GOT3 (cell line): Measurements from ENCODE around the gene CASP9.
"Not testable (repeated sequence)": the region's sequence is repeated elsewhere in the genome, so short reads cannot be mapped to it uniquely, and the experiment has no call there.

Source experiments
- DNase-seq: peaks from one replicate; lab custom pipeline; 2025; ENCODE audit warnings: mixed read lengths; lab: John Stamatoyannopoulos, UW

Gene CASP9

DNA sequence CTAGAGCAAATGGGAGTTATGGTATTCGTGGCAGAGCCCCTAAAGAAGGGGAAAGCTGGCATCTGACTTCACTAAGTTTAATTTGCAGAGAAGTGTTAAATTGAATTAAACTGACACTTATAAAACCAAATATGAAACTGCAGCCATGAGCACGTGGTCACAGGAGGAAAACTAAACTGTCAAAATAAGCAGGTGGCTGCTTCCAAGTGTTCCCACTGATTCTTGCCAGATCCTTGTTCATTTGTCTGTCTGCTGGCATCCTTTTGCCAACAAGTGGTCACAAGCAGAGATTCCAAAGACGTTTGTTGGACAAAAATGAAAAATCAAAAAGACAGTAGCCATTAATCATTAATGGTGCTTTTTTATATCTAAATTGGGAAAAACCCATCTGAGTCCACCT lies 54.7 kb downstream of the CASP9 start:
- DNase-seq = no peak

DNA sequence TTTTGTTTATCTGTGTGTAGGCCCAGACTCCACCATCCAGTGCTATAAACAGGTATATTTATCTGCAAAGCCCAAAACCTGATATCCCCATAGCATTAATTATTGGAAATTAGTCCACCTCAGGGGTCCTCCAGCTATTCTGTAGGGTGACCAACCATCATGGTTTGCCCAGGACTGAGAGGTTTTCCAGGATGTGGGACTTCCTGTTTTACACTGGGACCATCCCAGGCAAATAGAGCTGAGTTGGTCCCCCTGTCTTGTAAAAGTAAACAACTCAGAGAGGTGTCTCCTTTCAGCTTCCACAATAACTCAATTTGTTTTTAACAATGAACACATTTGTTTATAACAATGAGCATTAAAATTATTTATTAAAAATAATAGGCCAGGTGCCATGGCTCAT lies 55.9 kb downstream of the CASP9 start:
- no peak for DNase-seq

DNA sequence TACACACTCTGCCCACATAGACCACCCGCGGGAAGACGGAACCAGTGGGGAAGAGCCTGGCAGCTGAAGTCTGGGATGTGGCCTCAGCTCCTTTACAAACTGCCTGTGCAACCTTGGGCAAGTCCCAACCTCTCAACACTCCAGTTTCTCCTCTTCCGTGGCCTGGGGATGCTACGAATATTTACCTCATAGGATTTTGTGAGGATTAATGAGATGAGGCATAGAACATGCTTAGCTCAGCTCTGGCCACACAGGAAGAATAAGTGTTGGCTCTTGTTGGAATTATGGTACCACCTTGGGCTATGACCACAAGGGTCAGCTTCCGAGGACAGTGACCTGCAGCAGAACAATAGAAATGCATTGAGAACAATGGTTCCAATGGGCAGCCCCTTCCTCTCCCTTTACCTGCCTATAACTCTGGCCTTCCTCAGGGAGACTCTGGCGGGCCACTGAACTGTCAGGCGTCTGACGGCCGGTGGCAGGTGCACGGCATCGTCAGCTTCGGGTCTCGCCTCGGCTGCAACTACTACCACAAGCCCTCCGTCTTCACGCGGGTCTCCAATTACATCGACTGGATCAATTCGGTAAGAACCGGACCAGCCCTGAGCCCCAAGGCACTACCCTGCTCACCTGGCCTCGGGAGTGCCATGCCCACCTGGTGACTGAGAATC lies 56.9 kb downstream of the CASP9 start:
- DNase-seq = not testable (repeated sequence)

DNA sequence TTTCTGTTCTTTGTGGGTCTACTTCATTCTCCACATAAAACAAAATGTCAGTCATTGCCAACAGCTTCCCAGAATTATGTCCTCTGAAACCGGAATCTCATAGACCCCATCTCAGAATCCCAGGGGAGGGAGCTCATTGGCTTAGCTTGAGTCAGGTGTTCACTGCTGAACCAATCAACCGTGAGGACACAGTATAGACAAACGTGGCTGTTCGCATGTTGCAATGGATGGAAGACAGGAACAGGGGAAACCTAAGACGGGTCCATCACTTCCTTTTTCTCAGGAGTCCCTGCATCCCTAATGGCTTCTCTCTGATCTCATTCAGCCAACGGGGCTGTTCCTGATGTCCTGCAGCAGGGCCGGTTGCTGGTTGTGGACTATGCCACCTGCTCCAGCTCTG lies 58.3 kb downstream of the CASP9 start:
- DNase-seq = no peak

DNA sequence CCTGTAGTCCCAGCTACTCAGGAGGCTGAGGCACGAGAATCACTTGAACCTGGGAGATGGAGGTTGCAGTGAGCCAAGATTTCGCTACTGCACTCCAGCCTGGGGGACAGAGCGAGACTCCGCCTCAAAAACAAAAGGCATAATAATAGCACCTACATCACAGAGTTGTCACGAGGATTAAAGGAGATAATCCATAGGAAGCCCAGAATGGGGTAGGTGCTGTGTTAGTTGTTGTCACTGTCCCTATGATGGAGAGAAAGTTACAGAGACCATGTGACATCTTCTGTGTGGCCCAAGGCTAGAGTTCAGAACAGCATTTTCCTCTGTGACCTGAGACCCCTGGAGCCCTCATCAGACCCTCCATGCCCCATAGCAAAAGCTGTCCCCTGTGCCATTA lies 60.1 kb downstream of the CASP9 start:
- not testable (repeated sequence) for DNase-seq

DNA sequence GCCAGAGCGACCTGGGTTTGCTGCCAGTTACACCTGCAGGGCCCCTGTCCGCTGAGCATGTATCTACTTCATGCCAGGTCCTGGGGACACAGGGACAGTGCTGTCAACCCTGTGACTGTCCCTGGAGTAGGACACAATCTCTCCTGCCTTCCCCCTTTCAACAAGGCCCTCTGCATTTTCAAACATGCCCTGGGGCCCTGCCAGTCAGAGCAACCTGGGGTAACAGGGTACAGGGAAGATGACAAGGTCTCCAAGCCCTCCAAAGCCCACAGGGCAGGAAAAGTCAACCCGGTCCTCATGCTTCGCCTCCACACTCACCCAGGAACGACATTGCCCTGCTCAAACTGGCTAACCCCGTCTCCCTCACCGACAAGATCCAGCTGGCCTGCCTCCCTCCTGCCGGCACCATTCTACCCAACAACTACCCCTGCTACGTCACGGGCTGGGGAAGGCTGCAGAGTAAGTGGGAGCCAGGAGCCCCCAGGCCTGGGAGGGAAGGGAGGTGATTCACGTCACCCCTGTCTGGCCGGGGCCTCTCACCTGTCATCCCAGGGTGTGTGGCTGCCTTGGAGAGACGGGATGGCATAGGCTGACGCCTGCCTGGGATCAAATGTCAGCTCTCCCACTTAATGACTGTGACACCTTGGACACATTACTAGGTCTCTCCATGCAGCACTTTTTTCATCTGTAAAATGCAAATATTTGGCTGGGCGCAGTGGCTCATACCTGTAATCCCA lies 60.8 kb downstream of the CASP9 start:
- DNase-seq = not testable (repeated sequence)

DNA sequence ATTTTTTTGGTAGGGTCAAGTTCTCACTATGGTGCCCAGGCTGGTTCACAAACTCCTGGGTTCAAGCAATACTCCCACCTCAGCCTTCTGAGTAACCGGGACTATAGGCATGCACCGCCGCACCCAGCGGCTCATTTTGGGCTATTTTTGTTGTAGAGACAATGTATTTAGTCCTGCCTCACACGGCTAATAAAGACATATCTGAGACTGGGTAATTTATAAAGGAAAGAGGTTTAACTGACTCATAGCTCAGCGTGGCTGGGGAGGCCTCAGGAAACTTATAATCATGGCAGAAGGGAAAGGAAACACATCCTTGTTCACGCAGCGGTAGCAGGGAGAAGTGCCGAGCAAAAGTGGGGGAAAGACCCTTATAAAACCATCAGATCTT lies 63.3 kb downstream of the CASP9 start:
- no peak for DNase-seq

DNA sequence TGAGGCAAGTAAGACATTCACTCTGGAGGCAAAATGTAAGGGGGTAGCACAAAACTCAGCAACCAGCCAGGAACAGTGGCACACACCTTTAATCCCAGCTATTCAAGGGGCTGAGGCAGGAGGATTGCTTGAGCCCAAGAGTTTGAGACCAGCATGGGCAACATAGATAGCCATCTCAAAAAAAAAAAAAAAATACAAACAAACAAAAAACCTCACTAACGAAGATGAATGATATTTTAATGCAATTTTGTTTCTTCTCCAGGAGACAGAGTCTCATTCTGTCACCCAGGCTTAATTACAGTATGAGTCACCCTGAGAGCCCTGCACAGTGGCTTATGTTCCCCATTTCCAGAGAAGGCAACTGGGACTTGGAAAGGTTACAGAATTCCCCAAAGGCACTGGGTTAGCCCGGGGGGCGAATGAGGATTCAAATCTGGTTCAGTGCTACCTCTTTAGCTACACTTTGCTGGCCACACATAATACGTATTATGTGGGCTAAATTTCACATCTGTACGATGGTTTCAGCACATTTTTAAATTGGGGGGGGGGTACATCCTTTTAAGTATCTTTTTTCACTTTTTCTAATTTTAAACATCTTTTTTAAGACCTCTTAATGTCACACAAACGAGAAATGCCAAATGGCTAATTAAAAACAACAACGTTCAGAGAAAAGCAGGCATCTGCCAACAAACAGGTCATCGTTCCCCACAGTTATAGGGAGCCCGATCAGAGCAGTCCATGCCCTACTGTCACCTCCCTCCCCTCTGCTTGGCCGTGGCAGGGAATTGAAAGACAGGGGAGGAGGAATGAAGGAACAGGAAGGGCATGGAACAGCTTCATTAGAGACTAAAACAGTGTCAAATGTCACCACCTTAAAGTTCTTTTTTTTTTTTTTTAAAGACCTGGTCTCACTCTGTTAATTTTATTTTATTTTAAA lies 64.0 kb downstream of the CASP9 start:
- DNase-seq = no peak

DNA sequence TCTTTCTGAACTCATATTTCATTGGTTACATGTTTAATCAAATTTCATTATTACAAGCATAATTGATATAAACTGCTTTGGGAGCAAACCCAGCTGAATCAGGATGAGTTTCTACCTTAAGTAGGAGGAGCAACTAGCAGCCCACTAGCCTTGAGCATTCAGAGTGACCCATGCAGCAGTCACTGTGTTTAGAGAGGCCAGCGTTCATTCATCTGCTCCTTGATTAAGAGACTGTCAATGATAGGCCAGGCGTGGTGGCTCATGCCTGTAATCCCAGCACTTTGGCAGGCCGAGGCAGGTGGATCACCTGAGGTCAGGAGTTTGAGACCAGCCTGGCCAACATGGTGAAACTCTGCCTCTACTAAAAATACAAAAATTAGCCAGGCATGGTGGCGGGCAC lies 65.6 kb downstream of the CASP9 start:
- DNase-seq = not testable (repeated sequence)

DNA sequence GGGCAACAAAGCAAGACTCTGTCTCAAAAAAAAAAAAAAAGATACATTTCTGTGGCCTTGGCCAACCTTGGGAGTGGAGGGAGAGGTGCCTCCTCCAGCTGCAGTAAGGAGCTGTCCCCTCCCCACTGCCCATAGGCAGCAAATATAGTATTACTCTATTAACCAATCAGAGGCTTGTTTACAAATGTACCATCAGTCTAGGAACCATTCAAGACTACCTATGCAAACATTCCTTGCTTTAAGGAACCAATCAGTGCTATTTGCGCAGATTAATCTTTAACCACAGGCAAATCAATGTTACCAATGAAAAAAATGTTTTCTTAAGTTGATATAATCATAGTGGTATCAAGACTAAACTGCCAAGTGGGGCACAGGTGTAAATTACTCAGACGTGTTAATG lies 66.4 kb downstream of the CASP9 start:
- no peak for DNase-seq

DNA sequence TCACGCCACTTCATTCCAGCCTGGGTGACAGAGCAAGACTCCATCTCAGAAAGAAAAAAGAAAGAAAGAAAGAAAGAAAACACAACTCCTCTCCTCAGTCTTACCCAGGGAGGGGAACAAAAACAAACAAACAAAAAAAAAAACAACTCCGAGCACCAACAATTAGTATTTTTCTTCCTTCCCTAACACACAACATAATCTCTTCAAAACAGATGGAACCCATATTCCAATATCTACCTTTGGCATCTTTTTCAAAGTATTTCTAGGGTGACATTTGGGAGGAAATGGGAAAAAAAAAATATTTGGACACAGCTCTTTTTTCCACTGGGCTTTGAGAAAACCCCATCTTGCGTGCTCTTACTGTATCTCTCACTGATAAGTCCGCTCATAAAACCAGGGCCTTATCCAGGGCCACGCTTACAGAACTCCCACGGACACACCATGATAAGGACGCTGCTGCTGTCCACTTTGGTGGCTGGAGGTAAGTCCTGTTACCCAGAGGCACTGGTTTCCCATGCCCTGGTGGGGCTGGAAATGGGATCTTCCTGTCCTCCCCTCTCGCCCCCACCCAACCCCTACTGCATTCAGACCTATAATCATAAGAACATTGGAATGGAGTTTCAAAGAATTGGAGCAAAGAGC lies 67.6 kb downstream of the CASP9 start, which contains the start of gene CELA2A:
Gene CELA2A (plus strand): TSS at position 420 of the 642 bp plus-strand sequence. CDS start 22 bp downstream, at position 442.
- no peak for DNase-seq

DNA sequence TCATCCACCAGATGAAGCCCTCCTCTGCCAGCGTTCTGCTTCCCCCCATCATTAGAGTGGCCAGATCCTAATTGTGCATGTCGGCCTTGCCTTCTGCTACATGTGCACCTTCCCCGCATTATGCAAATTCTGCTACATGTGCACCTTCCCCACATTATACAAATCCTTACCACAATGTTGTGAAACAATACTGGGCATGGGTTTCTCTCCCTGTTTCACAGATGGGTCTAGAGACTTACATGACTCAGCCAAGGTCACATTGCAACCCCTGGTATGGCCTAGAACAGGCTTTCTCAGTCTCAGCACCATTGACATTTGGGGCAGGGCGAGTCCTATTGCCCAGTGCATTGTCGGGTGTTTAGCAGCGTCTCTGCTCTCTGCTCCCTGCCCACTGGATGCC lies 68.5 kb downstream of the CASP9 start:
- no peak for DNase-seq

DNA sequence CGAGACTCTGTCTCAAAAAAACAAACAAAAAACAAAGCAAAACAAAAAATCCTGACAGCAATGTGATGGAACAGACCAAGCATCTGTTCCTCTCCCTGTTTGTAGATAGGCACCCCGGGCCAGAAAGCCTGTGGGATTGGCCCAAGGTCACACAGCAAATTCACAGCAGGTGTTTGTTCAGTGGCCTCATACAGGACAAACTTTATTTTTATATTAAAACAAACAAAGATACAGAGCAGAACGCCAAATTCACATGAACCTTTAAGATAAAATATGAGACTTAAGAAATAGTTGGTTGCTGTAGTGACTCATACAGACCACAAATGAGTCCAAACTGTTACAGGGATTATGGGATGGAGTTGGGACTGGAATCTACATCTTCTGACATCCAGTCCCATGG lies 69.8 kb downstream of the CASP9 start:
- no peak for DNase-seq

DNA sequence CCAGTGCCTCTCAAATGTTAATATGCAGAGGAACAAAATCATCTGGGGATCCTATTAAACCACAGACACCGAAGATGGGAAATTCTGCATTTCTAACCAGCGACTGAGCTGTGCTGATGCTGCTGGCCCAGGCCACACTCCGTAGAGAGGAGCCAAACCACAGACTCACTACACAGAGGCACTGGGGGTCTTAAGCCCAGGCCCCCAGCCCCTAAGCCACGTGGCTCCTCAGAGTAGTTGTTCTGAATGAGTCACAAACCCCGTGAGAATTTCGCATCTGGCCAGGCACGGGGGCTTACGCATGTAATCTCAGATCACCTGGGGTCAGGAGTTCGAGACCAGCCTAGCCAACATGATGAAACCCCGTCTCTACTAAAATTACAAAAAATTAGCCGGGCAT lies 70.3 kb downstream of the CASP9 start:
- no peak for DNase-seq

DNA sequence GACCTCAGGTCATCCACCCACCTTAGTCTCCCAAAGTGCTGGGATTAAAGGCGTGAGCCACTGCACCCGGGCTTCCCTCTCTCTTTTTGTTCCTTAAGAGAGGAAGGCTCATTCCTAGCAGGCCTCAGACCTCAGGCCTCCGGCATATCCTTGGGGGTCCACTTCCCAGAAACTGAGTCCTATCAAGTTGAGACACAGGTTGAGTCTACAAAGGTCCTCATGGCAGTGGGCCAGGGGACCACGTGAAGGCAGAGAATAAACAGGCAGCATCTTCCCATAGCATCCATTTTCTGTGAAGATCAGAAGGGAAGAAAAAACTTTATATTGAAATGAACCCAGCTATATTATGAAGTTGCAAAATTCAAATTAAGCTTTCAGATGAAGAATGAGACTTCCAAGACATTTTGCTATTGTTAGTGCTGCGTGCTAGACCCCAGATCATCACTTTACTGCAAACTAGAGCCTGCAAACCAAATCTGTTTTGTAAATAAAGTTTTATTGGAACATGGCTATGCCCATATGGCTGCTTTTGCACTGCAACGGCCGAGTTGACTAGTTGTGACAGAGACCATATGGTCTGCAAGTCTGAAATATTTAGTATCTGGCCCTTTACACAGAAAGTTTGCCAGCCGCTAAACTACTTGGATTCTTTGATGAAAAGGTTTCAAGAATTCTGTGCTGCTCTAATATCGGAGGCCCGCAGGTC lies 71.0 kb downstream of the CASP9 start:
- no peak for DNase-seq

DNA sequence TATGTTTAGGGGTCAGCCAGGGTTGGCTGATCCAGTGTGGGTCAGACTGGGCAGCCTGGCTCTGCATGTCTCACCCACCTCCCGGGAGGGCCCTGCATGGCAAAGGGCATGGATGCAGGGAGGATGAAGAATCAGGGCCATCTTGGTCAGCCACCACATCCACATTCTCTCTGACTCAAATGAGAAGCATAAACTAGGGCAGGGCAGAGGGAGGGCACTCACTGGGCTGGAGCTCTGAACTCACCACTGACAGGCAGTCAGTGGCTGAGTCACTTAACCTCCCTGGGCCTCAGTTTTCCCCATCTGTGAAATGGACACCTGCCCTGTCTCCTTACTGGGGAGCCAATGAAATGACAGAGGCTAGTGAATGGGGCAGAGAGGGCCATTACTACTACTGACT lies 71.8 kb downstream of the CASP9 start:
- DNase-seq = no peak

DNA sequence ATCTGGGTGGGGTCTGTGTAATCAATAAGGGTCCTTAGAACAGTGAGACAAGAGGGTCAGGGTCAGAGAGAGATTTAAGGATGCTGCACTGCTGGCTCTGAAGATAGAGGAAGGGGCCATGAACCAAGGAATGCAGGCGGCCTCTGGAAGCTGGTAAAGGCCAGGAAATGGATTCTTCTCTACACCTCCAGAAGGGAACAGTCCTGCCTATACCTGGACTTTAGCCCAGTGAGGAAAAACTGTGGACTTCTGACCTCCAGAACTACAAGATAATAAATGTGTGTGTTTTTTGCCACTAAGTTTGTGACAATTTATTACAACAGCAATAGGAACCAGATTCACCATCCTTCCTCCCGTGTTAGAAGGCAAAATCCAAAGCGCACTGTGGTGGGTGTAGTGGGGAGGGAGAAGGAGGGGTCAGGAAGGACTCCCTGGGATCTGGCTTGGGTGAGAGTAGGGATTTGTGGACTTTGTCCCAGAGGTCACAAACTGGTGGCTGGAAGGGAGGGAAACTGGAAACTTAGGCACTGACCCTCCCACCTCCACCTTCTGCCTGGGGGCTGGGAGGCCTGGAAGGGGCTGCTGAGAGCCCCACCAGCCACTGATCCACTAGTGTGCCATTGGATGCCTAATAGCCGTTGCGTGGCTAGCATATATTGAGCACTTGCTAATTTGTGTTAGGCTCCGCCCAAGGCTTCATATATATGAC lies 72.8 kb downstream of the CASP9 start:
- no peak for DNase-seq

DNA sequence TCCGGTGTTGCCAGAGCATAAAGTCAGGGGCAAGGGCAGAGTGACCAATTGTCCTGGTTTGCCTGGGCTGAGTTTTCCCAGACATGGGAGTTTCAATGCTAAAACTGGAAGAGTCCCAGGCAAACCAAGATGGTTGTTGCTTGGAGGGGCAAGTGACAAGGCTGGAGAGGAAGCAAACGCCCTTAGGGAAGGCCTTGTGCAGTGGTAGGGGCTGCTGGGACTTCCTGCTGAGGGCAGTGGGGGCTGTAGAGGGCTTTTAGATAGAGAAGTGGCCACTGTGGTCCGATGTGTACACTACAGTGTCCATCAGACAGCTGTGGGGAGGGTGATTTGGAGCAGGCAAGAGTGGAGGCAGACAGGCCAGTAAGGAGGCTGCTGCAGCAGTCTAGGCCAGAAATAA lies 74.4 kb downstream of the CASP9 start:
- DNase-seq = no peak

DNA sequence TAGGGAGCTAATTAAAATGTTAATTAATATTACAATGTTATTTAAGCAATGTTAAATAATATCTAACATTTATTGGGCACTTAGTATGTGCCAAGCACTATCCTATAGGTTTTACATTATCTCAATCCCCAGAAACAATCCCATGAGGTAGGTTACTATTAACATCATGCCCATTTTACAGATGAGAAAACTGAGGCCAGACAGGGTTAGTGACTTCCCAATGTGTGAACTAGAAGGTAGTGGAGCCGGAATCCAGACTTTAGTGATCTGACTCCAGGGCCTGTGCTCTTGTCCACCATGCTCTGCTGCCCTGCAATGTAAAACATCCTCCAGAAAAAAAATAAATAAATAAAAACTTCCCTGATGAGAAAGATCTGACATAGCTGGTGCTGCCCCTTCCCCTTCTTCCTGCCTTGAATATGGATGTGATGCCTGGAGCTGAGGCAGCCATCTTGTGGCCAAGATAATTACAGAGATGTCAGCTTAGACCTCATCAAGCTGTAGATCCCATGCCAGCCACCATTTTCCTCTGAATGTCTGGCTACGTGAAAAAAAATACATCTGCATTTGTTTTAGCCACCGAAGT lies 75.0 kb downstream of the CASP9 start:
- DNase-seq = no peak

DNA sequence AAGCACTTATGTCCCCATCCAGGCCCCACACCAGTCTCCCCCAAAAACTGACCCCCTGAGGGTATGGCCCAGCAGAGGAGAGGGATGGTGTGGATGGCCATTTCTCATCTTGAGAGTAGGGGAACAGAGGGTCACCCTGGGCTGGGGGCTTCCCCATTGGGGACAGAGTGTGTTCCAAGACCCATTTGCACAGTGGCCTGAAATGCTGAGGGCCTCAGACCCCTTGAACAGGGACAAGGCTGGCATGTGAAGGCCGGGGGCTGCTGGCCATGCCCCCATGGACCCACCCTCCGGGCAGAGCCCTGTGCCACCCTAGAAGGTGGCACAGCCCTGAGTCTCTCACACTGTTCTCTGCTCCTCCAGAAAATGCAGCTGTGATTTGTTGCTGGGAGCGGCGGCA lies 77.8 kb downstream of the CASP9 start:
- no peak for DNase-seq
